Daoy (cell line): ENCODE data around the gene SELENOP. TPM values are rescaled to one million over a fixed set of nuclear protein-coding genes. Genes with fewer than 3 reads are reported as not detected.
"Not testable (repeated sequence)": the region's sequence is repeated elsewhere in the genome, so short reads cannot be mapped to it uniquely, and the experiment has no call there.

Experiments
- DNase-seq: peaks from one replicate; pipeline ENCODE4 v3.0.0-alpha.2; 2015; ENCODE audit warnings: low read depth
- total RNA-seq: library from RNA; depleted of rRNA; stranded (reverse); fragments of >200 nt; shearing (Covaris generic); gene quantifications from 2 replicates; pipeline ENCODE4 v1.2.3, GENCODE V29; 2014

Gene SELENOP
- total RNA-seq, 1 experiment from 2014 or later = not detected

- no peak for DNase-seq
Measured at GRCh38 chr5:42826757-42827515, 15.2 kb upstream of the SELENOP start.

GRCh38 chr5:42825422-42826148 is 13.9 kb upstream of the SELENOP start:
- DNase-seq = no peak

- DNase-seq = no peak
Measured at GRCh38 chr5:42824347-42824976, 12.8 kb upstream of the SELENOP start.

GRCh38 chr5:42822548-42822947 is 10.9 kb upstream of the SELENOP start:
- DNase-seq = no peak

GRCh38 chr5:42819745-42820144 is 8.1 kb upstream of the SELENOP start:
- no peak for DNase-seq

GRCh38 chr5:42816546-42816945 is 4.9 kb upstream of the SELENOP start:
- DNase-seq = not testable (repeated sequence)

DNA sequence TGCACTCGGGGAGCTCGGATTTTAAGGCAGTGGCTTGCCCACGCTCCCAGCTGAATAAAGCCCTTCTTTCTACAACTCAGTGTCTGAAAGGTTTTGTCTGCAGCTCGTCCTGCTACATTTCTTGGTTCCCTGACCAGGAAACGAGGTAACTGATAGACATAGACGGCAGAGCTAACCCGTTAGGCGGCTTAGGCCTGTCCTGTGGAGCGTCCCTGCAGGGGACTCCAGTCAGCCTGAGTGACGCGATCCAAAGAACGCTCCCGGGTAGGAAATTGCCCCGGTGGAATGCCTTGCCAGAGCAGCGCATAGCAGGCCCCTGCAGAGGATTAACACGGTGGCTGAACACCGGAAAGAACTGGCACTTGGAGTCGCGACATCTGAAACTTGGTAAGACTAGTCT is 1.8 kb upstream of the SELENOP start:
- DNase-seq = no peak

GRCh38 chr5:42812620-42813019 is 928 bp upstream of the SELENOP start:
- no peak for DNase-seq

- DNase-seq = no peak
Measured at GRCh38 chr5:42810834-42811590, 680 bp downstream of the SELENOP start.

GRCh38 chr5:42808888-42809611 is 2.6 kb downstream of the SELENOP start:
- DNase-seq = no peak

DNA sequence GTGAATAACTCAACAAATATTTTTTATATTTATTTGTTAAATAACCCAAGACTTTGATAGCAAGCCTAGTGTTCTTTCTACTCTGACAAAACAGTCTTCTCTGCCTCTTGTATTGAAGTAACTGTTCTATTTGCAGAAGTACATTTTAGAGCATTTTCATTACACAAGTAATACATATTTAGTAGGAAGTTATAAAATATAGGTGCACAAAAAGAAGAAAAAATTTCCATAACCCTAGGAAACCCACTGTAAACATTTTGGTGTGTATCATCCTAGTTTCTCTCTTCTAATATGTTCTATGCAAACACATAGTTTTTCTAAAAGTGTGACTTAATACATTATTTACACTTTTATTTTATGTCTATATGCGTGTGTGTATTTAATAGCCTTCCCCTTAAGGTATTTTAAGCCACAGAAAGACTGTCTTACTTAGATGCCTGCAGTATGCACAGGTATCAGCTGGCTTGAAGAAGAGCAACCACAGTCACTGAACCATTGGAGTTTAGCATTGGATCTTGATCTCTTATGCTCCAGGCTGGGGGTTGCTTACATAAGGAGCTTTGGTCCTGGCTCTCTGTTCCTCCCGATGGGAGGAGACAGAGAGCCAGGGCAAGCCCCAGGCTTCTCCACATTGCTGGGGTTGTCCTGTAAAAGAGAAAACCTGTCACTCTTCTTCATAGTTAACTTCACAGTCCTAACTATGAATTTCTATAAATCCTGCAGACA is 3.8 kb downstream of the SELENOP start:
- DNase-seq = no peak

DNA sequence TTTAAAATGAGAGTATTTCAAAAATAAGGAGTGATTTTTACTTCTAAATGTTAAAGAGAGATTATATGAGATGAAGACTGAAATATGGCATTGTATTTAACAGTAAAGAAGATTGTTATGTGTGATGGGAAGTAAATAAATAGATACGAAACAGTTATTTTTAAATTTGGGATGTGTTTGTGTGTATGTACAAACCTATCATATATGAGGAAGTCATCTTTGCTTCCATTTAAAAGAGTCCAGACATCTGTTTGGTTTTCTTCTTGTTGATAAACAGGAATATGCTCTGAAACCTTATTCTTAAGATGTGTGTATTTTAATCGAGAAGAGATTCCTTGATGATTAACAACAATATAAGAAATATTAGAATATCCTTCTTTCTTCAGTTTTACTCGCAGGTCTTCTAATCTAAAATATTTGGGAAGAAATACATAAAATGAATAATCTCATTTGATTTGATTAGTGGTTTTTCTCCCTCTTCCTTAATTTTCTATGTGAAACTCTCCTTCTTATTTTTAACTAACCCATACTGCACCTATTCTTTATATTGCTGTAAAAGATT is 4.9 kb downstream of the SELENOP start:
- no peak for DNase-seq

- DNase-seq = no peak
Measured at GRCh38 chr5:42806004-42806700, 5.5 kb downstream of the SELENOP start.

GRCh38 chr5:42804717-42805339 is 6.9 kb downstream of the SELENOP start:
- DNase-seq = no peak

DNA sequence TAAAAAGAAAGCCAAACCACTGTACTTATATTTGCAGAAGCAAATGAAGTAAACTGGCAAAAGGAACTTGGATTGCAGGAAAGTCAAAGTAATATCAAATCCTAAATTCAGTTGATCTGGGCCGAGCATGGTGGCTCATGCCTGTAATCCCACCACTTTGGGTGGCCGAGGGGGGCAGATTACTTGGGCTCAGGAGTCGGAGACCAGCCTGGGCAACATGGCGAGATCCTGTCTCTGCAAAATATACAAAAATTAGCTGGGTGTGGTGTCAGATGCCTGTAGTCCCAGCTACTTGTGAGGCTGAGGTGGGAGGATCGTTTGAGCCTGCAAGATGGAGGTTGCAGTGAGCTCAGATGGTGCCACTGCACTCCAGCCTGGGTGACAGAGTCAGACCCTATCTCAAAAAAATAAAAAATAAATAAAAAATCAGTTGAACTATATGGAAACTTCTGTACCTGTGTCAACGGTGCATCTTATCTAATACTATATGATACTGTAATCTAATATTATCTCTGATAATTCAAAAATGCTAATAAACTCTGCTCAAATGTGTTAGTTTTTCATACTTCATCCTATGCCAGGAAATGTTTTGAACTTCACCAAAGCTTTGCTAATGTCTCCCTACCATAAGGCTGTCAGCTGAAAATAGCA is 10.1 kb downstream of the SELENOP start:
- no peak for DNase-seq

DNA sequence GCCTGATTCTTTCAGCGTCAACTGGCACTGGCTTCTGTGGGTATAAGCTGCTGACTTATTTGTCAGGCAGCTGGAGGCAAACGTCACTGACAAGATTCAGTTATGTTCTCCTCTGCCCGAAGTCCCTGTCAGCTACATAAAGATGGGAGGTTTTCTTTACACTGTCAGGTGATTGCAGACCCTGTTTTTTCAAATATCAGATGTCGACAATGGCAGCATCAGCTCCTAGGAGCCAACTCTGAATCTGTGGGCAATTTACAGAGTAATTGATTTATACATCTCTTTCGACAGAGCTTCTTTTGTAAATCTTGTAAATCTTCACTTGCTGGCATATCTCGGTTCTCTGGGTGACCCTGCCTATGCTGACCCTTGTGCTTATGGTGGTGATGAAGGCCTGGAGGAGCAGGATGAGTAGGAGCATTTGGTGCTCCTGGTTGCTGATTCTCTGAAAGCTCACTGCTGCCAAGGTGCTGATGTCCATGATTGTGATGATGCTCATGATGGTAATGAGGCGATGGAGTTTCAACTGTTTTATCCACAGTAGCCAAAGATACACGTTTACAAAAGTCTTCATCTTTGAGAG is 10.9 kb downstream of the SELENOP start:
- no peak for DNase-seq

GRCh38 chr5:42799668-42800114 is 12.0 kb downstream of the SELENOP start:
- DNase-seq = no peak

DNA sequence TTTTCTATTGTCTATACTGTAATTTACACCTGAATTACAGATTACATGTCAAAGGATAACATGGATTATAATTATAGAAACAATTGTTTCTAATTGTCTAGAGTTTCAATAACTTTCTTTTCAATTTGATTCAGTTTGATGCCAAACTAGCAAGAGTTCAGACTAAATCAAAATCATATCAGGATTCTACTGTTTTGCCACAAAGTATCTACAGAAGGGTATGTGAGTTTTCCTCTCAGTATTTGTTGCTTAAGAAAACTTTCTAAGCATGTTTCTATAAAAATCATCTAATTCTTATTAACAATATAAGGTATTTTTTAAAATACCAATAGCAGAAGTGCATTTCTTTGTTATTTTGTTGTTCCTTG is 12.5 kb downstream of the SELENOP start:
- no peak for DNase-seq
